HS-5 (cell line): ENCODE measurements around the gene RNASEH2C.
"Not testable (repeated sequence)": the region's sequence is repeated elsewhere in the genome, so short reads cannot be mapped to it uniquely, and the experiment has no call there.

Experiments
- DNase-seq: peaks from one replicate; pipeline ENCODE4 v3.0.0-alpha.2; 2012; ENCODE audit warnings: low read depth

Gene RNASEH2C

DNA sequence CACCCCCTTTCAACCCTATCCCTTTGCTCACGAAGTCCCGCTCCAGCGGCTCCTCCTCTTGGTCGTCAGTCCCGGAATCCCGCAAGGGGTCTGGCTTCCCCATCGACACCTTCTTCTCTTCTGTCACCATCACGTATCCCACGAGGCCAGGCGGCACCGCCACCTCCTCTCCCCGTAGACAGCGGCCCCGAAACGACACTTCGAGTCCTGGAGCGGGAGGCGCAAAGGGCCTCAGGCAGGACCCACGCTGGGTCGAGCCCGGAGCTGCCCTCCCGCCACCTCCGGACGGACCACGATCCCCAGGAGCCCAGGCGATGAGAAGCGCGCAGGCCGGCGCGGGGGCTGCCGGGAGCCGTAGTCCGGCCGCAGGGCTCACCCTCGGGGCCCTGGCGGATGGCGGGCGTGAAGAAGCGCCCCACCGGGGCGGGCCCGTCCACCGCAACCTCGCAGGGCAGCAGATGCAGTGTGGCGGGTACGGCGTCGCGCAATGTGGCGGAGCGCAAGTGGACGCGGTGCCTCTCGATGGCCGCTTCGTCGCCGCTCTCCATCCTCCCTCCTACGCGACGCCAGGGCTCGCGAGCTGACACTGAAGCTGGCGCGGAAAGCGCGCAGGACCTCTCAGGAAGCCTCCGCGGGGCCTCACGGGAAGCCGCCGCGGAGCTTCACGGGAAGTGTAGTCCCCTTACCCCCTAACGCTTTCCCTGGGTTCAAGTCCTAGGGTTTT, at the start of gene RNASEH2C:
Gene RNASEH2C (minus strand): TSS at position 588 of the 724 bp plus-strand sequence. CDS start 40 bp downstream, at position 548.
- peak; percentile 41 for DNase-seq

DNA sequence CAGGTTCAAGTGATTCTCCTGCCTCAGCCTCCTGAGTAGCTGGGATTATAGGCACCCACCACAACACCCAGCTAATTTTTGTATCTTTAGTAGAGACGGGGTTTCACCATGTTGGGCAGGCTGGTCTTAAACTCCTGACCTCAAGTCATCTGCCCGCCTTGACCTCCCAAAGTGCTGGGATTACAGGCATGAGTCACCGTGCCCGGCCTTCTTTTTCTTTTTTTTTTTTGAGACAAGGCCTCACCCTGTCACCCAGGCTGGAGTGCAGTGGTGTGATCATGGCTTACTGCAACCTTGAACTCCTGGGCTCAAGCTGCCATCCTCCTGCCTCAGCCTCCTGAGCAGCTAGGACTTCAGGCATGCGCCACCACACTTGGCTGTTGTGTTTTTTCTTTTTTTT, 47.2 kb upstream of the RNASEH2C start:
- not testable (repeated sequence) for DNase-seq

DNA sequence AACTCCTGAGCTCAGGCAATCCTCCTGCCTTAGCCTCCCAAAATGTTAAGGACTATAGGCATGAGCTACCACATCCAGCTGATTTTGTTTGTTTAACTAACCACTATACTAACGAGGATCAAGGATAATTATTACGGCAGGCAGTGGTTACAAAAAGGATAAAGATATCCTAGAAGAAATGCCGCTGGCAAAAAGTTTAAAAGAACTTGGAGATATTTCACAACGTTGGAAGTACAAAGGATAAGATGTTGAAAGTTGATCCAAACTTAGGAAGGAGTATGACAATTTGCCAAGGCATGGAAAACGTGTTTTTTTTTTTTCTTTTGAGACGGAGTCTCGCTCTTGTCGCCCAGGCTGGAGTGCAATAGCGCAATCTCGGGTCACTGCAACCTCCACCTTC, 46.8 kb upstream of the RNASEH2C start:
- DNase-seq, result no peak

GRCh38 chr11:65766535-65766934, 45.9 kb upstream of the RNASEH2C start:
- DNase-seq, result peak; percentile 28

DNA sequence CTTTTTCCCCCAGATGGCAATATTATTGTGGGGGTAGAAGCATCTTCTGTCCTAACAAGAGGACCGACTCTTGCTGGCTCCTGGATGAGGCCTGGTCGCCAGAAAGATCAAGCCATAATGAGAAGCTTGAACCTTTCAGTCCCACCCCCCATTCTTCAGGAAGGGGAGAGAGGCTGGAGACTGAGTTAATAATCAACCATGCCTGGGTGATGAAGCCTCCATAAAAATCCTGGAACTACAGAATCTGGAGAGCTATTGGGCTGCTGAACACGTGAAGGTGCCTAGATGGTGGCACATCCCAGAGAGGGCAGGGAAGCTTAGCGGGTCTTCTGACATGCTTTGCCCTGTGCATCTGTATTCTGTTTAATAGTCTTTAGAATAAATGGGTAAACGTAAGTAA, 43.8 kb upstream of the RNASEH2C start:
- no peak for DNase-seq

- not testable (repeated sequence) for DNase-seq
Observed at GRCh38 chr11:65762816-65763215, 42.2 kb upstream of the RNASEH2C start.

GRCh38 chr11:65762169-65762568, 41.6 kb upstream of the RNASEH2C start:
- not testable (repeated sequence) for DNase-seq

- DNase-seq, result no peak
Observed at GRCh38 chr11:65745049-65745448, 24.5 kb upstream of the RNASEH2C start.

GRCh38 chr11:65744699-65745042, 24.1 kb upstream of the RNASEH2C start:
- no peak for DNase-seq

DNA sequence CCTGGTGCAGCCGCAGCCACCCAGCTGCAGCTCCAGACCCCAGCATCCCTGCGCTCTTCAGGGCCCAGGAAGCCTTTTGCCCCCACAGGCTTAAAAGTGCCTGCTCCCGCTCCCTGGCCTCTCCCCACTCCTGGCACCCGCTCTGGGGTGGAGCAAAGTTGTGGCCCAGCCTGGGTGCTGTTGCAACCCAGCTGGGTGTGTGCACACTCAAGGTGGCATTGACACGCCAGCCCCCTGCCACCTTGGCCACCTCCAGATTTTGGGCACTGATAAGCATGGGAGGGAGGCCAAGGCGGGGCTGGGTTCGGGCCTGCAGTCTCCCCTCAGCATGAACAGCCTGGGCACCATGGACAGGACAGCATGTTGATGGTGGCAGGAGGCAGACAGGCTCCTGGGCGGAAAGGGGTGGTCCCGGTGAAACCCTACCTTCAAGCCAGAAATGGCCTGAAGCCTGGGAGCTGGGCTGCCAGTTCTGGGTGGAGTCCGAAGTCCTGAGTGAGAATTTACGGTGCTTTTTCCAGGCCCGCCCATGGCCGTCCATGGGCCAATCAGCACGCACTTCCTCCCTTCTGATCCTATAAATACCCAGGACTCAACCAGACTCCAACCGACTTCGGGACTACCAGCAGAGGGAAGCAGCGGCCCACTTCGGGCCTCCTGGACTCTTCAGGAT, 23.6 kb upstream of the RNASEH2C start:
- no peak for DNase-seq

DNA sequence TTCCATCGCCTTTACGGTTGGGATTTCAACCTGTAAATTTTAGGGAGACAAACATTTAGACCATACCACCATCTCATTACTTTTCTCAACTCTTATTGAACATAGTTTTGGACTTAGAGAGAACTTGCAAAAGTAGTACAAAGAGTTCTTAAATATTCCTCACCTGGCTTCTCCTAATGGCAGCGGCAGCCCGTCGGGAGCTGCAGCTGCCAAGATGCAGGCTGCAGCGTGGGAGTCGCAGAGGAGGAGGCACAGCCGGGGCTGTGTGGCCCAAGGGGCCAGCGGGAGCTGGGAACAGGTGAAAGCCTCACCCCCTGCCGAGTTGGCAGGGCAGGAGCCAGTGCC, 23.1 kb upstream of the RNASEH2C start:
- DNase-seq, result no peak

DNA sequence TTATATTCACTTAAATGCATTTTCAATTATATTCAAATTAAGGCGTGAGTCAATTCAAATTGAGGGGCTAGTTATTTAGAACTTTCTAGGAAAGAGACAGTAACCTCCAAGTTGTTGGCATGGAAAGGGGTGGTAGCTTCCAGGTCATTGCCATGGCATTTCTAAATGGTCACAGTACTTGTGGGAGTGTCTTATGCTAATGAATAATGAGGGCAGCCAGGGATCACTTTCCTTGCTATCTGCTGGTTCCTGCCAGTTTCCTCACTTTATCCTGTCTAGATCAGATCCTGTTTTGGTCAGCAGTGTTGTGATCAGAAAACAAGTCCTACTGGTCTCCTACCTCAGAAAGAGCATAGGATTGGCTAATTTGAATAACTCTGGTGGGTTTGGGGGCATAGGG, 21.8 kb upstream of the RNASEH2C start:
- DNase-seq, result no peak

GRCh38 chr11:65741185-65741584, 20.6 kb upstream of the RNASEH2C start:
- DNase-seq, result no peak

GRCh38 chr11:65739022-65739421, 18.4 kb upstream of the RNASEH2C start:
- DNase-seq, result no peak

DNA sequence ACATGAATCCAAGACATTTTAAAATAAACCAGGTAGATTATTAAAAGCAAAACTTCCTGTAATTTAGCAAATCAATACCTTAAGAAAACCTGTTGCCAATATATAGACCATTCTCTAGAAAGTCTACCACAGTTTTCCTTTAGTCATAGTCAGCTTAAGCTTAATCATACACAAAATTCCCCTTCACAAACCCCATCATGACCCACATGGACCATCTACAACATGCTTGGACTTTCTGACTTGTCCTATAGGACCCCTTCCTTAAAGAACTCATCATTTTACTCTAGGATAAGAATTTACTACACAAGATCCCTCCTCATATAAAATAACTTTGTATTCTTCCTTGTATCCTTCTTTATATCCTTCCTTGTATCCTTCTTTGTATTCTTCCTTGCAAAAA, 16.2 kb upstream of the RNASEH2C start:
- DNase-seq, result no peak

DNA sequence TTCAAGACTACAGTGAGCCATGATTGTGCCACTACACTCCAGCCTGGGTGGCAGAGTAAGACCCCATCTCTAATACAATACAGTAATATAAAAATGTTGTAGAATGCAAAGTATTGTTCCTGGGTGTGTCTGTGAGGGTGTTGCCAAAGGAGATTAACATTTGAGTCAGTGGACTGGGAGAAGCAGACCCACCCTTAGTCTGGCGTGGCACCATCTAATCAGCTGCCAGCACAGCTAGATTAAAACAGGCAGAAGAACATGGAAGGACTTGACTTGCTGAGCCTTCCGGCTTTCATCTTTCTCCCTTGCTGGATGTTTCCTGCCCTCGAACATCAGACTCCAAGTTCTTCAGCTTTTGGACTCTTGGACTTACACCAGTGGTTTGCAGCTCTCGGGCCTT, 14.5 kb upstream of the RNASEH2C start:
- not testable (repeated sequence) for DNase-seq

- DNase-seq, result no peak
Observed at GRCh38 chr11:65730461-65730860, 9.9 kb upstream of the RNASEH2C start.

DNA sequence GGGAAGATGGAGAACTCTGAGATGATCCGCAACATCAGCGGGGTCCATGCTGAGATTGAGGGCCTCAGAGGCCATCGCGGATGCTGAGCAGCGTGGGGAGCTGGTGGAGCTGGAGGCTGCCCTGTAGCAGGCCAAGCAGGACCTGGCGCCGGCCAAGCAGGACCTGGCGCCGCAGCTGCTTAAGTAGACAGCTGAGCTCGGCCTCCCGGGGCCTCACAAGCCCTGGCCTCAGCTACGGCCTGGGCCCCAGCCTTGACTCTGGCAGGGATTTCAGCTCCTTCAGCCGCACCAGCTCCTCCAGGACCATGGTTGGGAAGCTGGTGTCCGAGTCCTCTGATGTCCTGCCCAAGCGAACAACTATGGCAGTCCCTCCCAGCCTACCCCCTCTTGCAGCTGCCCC, 7.3 kb upstream of the RNASEH2C start:
- no peak for DNase-seq

DNA sequence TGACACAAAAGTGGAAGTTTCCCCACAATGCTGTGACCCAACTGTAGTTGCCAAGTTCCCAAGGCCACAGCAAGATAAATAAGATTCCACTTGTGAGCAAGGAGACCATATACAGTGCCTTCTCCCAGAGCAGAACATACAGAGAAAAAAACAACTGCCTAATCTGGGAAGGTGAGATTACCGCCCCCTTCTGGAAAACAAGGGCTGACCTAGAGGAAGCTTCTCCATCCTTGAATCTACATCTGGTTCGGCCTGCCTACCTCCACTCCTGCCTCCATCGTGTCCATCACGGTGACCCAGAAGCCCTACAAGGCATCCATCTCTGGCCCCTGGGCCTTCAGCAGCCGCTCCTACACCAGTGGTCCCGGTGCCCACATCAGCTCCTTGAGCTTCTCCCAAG, 6.1 kb upstream of the RNASEH2C start:
- no peak for DNase-seq

- DNase-seq, result no peak
Observed at GRCh38 chr11:65722261-65722660, 1.7 kb upstream of the RNASEH2C start.

- no peak for DNase-seq
Observed at GRCh38 chr11:65719871-65720210, 757 bp downstream of the RNASEH2C start.

- no peak for DNase-seq
Observed at GRCh38 chr11:65718964-65719492, 1.6 kb downstream of the RNASEH2C start.

GRCh38 chr11:65718531-65718930, 2.1 kb downstream of the RNASEH2C start:
- no peak for DNase-seq

GRCh38 chr11:65717906-65718305, 2.7 kb downstream of the RNASEH2C start:
- DNase-seq, result no peak
